Right lobe of liver (tissue), 6 donors: ENCODE measurements around the gene PHF11. TPM values are rescaled to one million over a fixed set of nuclear protein-coding genes. Genes with fewer than 3 reads are reported as not detected.

ENCODE experiments used
- ATAC-seq, 4 donors: fragments of 200-7000 bp; cut with Tn5 transposase; one replicate each; pipeline ENCODE4 v1.9.1; 2020; ENCODE audit warnings: mild to moderate bottlenecking in 4 of 4, moderate library complexity in 4 of 4
- DNase-seq, 3 donors: peaks; one replicate each; pipeline ENCODE4 v3.0.0-alpha.2; 2020
- H3K27ac ChIP-seq, 3 donors: fragments of 200-600 bp; one replicate each; pipeline ENCODE4 v1.8.0; 2022
- H3K27me3 ChIP-seq, 2 donors: fragments of 200-600 bp; one replicate each; pipeline ENCODE4 v1.8.0; 2022
- H3K36me3 ChIP-seq, 4 donors: fragments of 200-600 bp; sonication (generic) in 1 of 4; one replicate each; pipeline versions ENCODE4 v1.5.1 to v1.8.0; 2017 to 2022; ENCODE audit warnings: control low read depth in 1 of 4
- H3K4me1 ChIP-seq, 4 donors: fragments of 200-600 bp; sonication (generic) in 1 of 4; one replicate each; pipeline versions ENCODE4 v1.5.1 to v1.8.0; 2017 to 2022; ENCODE audit warnings: control low read depth in 1 of 4
- H3K4me3 ChIP-seq, 3 donors: fragments of 200-600 bp; one replicate each; pipeline ENCODE4 v1.8.0; 2022
- H3K9me3 ChIP-seq, 4 donors: fragments of 200-600 bp; sonication (generic) in 1 of 4; one replicate each; pipeline versions ENCODE4 v1.5.1 to v1.8.0; 2017 to 2022; ENCODE audit warnings: control low read depth in 1 of 4
- POLR2A ChIP-seq: fragments of 450-650 bp; IDR thresholded peaks from one replicate; pipeline ENCODE4 v1.6.1; 2017; ENCODE audit warnings: antibody characterized with exemption, mild to moderate bottlenecking
- WGBS: methylation state at CpG from one replicate; pipeline ENCODE4 v1.1.6; 2018; ENCODE audit warnings: low coverage, low lambda C conversion rate; ENCODE audit not compliant: insufficient coverage; ENCODE audit errors: missing lambda C conversion rate; 5-methylcytosine and 5-hydroxymethylcytosine counted together
- intact Hi-C, 2 donors: fragments of 100-400 bp; cut with DNase I; formaldehyde crosslinking; loops; one replicate each; pipeline versions ENCODE4 v1.11.2 to v1.14.1; 2022
- total RNA-seq, 6 experiments: library from RNA; depleted of rRNA in 2 of 6; stranded (reverse); fragments of >200 nt in 2 of 6; fragmentation: NEBNext Ultra II Directional in 3 of 6; extraction: Animal tissue kit (Norgen Biotek cat#: 25700) in 3 of 6; gene quantifications; one replicate each; pipeline versions ENCODE4 v1.1.0 to v1.2.4, GENCODE V29; 2016 to 2023
- TF ChIP-seq, protein P1 (sequence below), 4 donors: fragments of 200-600 bp in 3 of 4; fragments of 450-650 bp in 1 of 4; IDR thresholded peaks; one replicate each; pipeline versions ENCODE4 v1.5.1 to v1.8.0; 2016 to 2022; ENCODE audit warnings: antibody characterized with exemption in 4 of 4, mild to moderate bottlenecking in 2 of 4
- donor health status: DM: no; HTN: yes; CAD: no.
- donor health status: DM: no; HTN: no; CAD: no.
- donor health status: DM: no; HTN: no; CAD: no.
- donor health status: DM: no; HTN: yes; CAD: no.
- donor health status: DM: no; HTN: yes; CAD: no.

PHF11 gene
- total RNA-seq, 6 experiments from 2014 or later: 10.8 to 21.4 (median 17.2) TPM

GRCh38 chr13:49456156-49456555 lies 39.6 kb upstream of the PHF11 start:
- no peak overlapping the region for H3K27ac ChIP-seq
- no peaks in the 10 kb centered on the region for H3K27me3 ChIP-seq
- H3K4me3 ChIP-seq: no peak overlapping the region
- ATAC-seq (no peak), DNase-seq (no peak)
- H3K36me3 ChIP-seq: peaks cover 0 to 4% (median 1%) of the 10 kb centered on the region in 4 donors
- 100% methylated on average over 1 of the region's 1 CpG for WGBS
- no peaks in the 10 kb centered on the region for H3K9me3 ChIP-seq
- intact Hi-C loops: no loop called here
- no peak for TF ChIP-seq POLR2A
- TF ChIP-seq, protein P1, sequence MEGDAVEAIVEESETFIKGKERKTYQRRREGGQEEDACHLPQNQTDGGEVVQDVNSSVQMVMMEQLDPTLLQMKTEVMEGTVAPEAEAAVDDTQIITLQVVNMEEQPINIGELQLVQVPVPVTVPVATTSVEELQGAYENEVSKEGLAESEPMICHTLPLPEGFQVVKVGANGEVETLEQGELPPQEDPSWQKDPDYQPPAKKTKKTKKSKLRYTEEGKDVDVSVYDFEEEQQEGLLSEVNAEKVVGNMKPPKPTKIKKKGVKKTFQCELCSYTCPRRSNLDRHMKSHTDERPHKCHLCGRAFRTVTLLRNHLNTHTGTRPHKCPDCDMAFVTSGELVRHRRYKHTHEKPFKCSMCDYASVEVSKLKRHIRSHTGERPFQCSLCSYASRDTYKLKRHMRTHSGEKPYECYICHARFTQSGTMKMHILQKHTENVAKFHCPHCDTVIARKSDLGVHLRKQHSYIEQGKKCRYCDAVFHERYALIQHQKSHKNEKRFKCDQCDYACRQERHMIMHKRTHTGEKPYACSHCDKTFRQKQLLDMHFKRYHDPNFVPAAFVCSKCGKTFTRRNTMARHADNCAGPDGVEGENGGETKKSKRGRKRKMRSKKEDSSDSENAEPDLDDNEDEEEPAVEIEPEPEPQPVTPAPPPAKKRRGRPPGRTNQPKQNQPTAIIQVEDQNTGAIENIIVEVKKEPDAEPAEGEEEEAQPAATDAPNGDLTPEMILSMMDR (IDR thresholded peaks at IDR 0.05): no peak
- H3K4me1 ChIP-seq: no peaks in the 10 kb centered on the region

- DNase-seq: no peak
- TF ChIP-seq POLR2A: no peak
- TF ChIP-seq, protein P1 (IDR thresholded peaks at IDR 0.05): no peak
- Histone ChIP-seq H3K4me3 (no peak overlapping the region), H3K27me3 (no peaks in the 10 kb centered on the region), H3K27ac (no peak overlapping the region), H3K4me1 (no peaks in the 10 kb centered on the region), H3K9me3 (no peaks in the 10 kb centered on the region), H3K36me3 (peaks cover 0 to 13% (median 4%) of the 10 kb centered on the region in 4 donors)
- intact Hi-C loops: no loop called here
- no peak for ATAC-seq
- WGBS: 77% methylated on average over 5 of the region's 7 CpGs
These were observed 38.5 kb upstream of the PHF11 start for GRCh38 chr13:49457221-49457620.

DNA sequence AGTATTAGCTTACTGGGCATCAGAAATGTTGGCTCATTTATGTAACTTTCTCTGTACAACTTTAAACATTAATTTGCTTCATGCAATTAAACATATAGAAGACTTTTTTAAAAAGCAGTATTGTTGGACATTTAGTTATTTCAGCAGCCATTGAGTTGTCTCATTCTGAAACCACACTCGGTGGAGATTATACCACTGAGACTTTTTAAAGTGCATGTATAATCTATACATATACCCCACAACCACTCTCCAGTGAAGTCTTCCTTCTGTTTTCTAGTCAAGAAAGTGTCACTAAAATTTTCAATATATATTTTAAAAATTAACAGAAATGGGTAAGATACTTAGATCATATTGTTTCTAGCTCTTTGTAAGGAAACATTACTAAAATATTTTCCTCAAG lies 36.2 kb upstream of the PHF11 start:
- Histone ChIP-seq H3K9me3 (no peaks in the 10 kb centered on the region), H3K4me3 (no peak overlapping the region), H3K27ac (no peak overlapping the region), H3K4me1 (peaks cover 0 to 8% (median 0%) of the 10 kb centered on the region in 4 donors), H3K27me3 (no peaks in the 10 kb centered on the region), H3K36me3 (peaks cover 0 to 13% (median 6%) of the 10 kb centered on the region in 4 donors)
- intact Hi-C loops: no loop called here
- ATAC-seq (no peak), DNase-seq (no peak)
- 84% methylated on average over 1 of the region's 1 CpG for WGBS
- TF ChIP-seq POLR2A: no peak
- TF ChIP-seq, protein P1 (IDR thresholded peaks at IDR 0.05): no peak

DNA sequence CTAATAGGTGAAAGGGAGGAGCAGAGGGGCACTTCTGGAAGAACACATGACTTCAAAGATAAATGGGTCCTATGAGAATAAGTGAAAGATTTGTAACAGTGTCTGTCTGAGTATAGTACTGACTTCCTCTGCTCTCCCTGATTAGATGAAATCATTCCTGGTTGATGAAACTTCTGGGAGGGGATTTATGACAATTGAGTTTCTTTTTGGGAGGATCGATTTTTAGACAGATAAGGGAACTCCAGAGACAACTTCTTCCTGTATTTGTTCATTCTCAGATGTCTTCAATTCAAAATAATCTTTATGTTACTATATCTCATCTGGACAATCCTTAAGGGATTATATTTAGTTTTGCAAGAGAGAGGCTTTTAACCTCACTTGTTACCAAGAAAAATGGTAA lies 31.7 kb upstream of the PHF11 start:
- WGBS: 67% methylated on average over 1 of the region's 1 CpG
- ATAC-seq (peak in 1 of 4 donors; percentile 13), DNase-seq (no peak)
- intact Hi-C loops: no loop called here
- H3K9me3 ChIP-seq: no peaks in the 10 kb centered on the region
- no peaks in the 10 kb centered on the region for H3K27me3 ChIP-seq
- peak overlapping the region in 2 of 3 donors; percentile 83 to 93 for H3K27ac ChIP-seq
- H3K4me3 ChIP-seq: no peak overlapping the region
- H3K4me1 ChIP-seq: peaks cover 0 to 30% (median 10%) of the 10 kb centered on the region in 4 donors
- peaks cover 0 to 17% (median 6%) of the 10 kb centered on the region in 4 donors for H3K36me3 ChIP-seq
- TF ChIP-seq POLR2A: no peak
- TF ChIP-seq, protein P1 (IDR thresholded peaks at IDR 0.05): no peak
